ENCODE results near the gene IKZF1. TPM values are rescaled to one million over a fixed set of nuclear protein-coding genes. Genes with fewer than 3 reads are reported as not detected.
A peak's percentile ranks its signal among the peaks of the same experiment; 100 is the strongest.

Gene IKZF1
- total and polyA plus RNA-seq, 2 of the 4 experiments (the other 2 are of a cell fraction) = not detected

GRCh38 chr7:50281680-50282445, 22.7 kb upstream of the IKZF1 start:
- H3K4me3 ChIP-seq (ENCODE audit: insufficient read depth, low read depth, low read length) = no peak overlapping the region
- peak overlapping the region; percentile 32 for H2AFZ ChIP-seq (replicated peaks; ENCODE audit: low read length, poor library complexity)
- no peak overlapping the region for H3K23ac ChIP-seq (ENCODE audit: low read depth, low read length)
- H2AK9ac ChIP-seq (replicated peaks; ENCODE audit: low read depth, low read length, poor library complexity) = no peak overlapping the region
- H3K4ac ChIP-seq (ENCODE audit: low read depth, low read length) = no peak overlapping the region
- H2BK5ac ChIP-seq (ENCODE audit: low read depth, low read length, poor library complexity, severe bottlenecking) = no peak overlapping the region
- no peak overlapping the region for H2BK15ac ChIP-seq (ENCODE audit: low read depth, low read length)
- no peaks in the 10 kb centered on the region for H3K9me1 ChIP-seq (ENCODE audit: insufficient read depth, low read length)
- in situ Hi-C loops (cut with MboI; ENCODE audit: low sequenced_read_pairs) = no loop called here
- no peak overlapping the region for H4K91ac ChIP-seq (ENCODE audit: insufficient read depth, low read depth, low read length)
- H3K79me1 ChIP-seq (ENCODE audit: low read depth in 1 of 2, low read length in 2 of 2) = no peaks in the 10 kb centered on the region
- H3K4me1 ChIP-seq (ENCODE audit: control insufficient read depth, insufficient read depth, low read length) = no peaks in the 10 kb centered on the region
- ATAC-seq (ENCODE audit: low read depth) (no peak), DNase-seq (no peak)
- dilution Hi-C loops (cut with HindIII; ENCODE audit: low sequenced_read_pairs, unreplicated experiment) = no loop called here
- no peak overlapping the region for H4K8ac ChIP-seq (ENCODE audit: low read depth in 2 of 2, low read length in 2 of 2)
- H3K9ac ChIP-seq (ENCODE audit: low read depth, low read length) = no peak overlapping the region
- H3K27me3 ChIP-seq (ENCODE audit: control insufficient read depth, insufficient read depth, low read length) = no peaks in the 10 kb centered on the region
- H4K5ac ChIP-seq (ENCODE audit: low read depth, low read length) = no peak overlapping the region
- intact Hi-C loops (cut with micrococcal nuclease) = no loop called here
- H2BK120ac ChIP-seq (ENCODE audit: low read depth, low read length) = no peak overlapping the region
- H2AK5ac ChIP-seq (ENCODE audit: low read depth, low read length) = no peak overlapping the region
- WGBS, 2 experiments (ENCODE audit: extremely low coverage in 2 of 2, insufficient read length in 1 of 2) = 40% methylated on average over 1 of the region's 12 CpGs; no CpG with 5 or more reads in 1 of the 2 experiments
- no peaks in the 10 kb centered on the region; the same call in 1 of the 2 replicates for H3K9me3 ChIP-seq (ENCODE audit: control insufficient read depth, insufficient read depth, low read length)
- H2BK20ac ChIP-seq (ENCODE audit: low read depth, low read length) = no peak overlapping the region
- ChIA-PET CTCF (no interaction called here), POLR2A (ENCODE audit: unreplicated experiment) (no interaction called here)
- H3K14ac ChIP-seq (replicated peaks; ENCODE audit: low read depth, low read length) = no peak overlapping the region
- H3K4me2 ChIP-seq (ENCODE audit: low read depth, low read length) = no peak overlapping the region
- no peak overlapping the region for H3K27ac ChIP-seq (ENCODE audit: insufficient read depth, low read length)
- no peaks in the 10 kb centered on the region for H3K36me3 ChIP-seq (ENCODE audit: control insufficient read depth, insufficient read depth, low read length)
- no peaks in the 10 kb centered on the region for H4K20me1 ChIP-seq (ENCODE audit: insufficient read depth, low read length)
- no peak overlapping the region for H3K18ac ChIP-seq (ENCODE audit: low read depth, low read length)
- TF ChIP-seq CTCF (conservative IDR thresholded peaks at IDR 0.05; ENCODE audit: low read depth, low read length) (no peak), FOS (IDR thresholded peaks at IDR 0.05; ENCODE audit: low read depth, low read length) (no peak), MAZ (IDR thresholded peaks at IDR 0.05; ENCODE audit: borderline replicate concordance, low read depth, low read length) (no peak), POLR2A (IDR thresholded peaks at IDR 0.05; ENCODE audit: low read depth, low read length) (no peak), RCOR1 (IDR thresholded peaks at IDR 0.05; ENCODE audit: insufficient replicate concordance, low read length) (no peak), MXI1 (IDR thresholded peaks at IDR 0.05; ENCODE audit: borderline replicate concordance, low read depth, low read length) (no peak), RFX5 (IDR thresholded peaks at IDR 0.05; ENCODE audit: low read depth, low read length) (no peak), CHD1 (IDR thresholded peaks at IDR 0.05; ENCODE audit: low read depth, low read length) (no peak), BHLHE40 (IDR thresholded peaks at IDR 0.05; ENCODE audit: low read depth, low read length) (no peak), SMC3 (IDR thresholded peaks at IDR 0.05; ENCODE audit: low read depth, low read length) (no peak), CEBPB (IDR thresholded peaks at IDR 0.05; ENCODE audit: low read depth, low read length) (no peak), RAD21 (IDR thresholded peaks at IDR 0.05; ENCODE audit: low read length) (no peak), MAFK (IDR thresholded peaks at IDR 0.05; ENCODE audit: low read depth, low read length) (no peak), USF2 (IDR thresholded peaks at IDR 0.05; ENCODE audit: low read depth, low read length) (no peak), NFE2L2 (IDR thresholded peaks at IDR 0.05; ENCODE audit: low read depth, low read length) (no peak)
- TF ChIP-seq, protein P1, sequence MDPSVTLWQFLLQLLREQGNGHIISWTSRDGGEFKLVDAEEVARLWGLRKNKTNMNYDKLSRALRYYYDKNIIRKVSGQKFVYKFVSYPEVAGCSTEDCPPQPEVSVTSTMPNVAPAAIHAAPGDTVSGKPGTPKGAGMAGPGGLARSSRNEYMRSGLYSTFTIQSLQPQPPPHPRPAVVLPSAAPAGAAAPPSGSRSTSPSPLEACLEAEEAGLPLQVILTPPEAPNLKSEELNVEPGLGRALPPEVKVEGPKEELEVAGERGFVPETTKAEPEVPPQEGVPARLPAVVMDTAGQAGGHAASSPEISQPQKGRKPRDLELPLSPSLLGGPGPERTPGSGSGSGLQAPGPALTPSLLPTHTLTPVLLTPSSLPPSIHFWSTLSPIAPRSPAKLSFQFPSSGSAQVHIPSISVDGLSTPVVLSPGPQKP (IDR thresholded peaks at IDR 0.05; ENCODE audit: borderline replicate concordance, low read depth, low read length) = no peak
- no TSS peak for BruUV-seq (replicated peaks)
- no peak overlapping the region for H3K56ac ChIP-seq (ENCODE audit: extremely low read depth, insufficient read depth, low read length)
